Coronary artery (tissue), 2 donors: ENCODE data around the gene TMEM135.
"Not testable (repeated sequence)": the region's sequence is repeated elsewhere in the genome, so short reads cannot be mapped to it uniquely, and the experiment has no call there.

Source experiments
- DNase-seq: peaks from one replicate; pipeline ENCODE4 v3.0.0-alpha.2; 2017; ENCODE audit warnings: low spot score
- H3K27ac ChIP-seq, 2 donors: fragments of 200-600 bp; sonication (generic); one replicate each; pipeline ENCODE4 v1.5.1; 2016 to 2019
- H3K4me3 ChIP-seq: fragments of 200-600 bp; sonication (generic); 2 replicates; pipeline ENCODE4 v1.5.1; 2016; ENCODE audit warnings: mild to moderate bottlenecking, moderate library complexity
- TF ChIP-seq, protein P1 (sequence below): fragments of 200-600 bp; sonication (generic); IDR thresholded peaks from one replicate; pipeline ENCODE4 v1.5.1; 2019; ENCODE audit warnings: antibody characterized with exemption

TMEM135 gene

DNA sequence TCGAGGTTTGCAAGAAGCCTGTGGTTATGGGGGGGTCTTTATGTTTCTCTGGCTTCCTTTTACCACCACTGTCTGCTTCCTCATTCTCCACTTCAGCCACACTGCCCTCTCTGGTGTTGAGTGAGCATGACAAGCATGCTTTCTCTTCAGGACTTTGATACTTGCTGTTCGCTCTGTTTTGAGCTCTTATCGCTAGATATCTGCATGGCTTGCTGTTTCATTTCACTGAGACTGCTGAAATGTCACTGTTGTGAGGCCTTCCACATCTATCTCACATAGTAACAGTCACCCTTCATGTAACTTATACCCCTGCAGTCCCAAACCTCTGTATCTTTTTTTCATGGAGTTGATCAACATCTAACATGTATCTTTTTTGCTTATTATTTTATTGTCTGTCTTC lies 59.8 kb downstream of the TMEM135 start:
- Histone ChIP-seq H3K4me3 (no peak overlapping the region), H3K27ac (no peak overlapping the region)
- no peak for DNase-seq
- TF ChIP-seq, protein P1, sequence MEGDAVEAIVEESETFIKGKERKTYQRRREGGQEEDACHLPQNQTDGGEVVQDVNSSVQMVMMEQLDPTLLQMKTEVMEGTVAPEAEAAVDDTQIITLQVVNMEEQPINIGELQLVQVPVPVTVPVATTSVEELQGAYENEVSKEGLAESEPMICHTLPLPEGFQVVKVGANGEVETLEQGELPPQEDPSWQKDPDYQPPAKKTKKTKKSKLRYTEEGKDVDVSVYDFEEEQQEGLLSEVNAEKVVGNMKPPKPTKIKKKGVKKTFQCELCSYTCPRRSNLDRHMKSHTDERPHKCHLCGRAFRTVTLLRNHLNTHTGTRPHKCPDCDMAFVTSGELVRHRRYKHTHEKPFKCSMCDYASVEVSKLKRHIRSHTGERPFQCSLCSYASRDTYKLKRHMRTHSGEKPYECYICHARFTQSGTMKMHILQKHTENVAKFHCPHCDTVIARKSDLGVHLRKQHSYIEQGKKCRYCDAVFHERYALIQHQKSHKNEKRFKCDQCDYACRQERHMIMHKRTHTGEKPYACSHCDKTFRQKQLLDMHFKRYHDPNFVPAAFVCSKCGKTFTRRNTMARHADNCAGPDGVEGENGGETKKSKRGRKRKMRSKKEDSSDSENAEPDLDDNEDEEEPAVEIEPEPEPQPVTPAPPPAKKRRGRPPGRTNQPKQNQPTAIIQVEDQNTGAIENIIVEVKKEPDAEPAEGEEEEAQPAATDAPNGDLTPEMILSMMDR: peak; percentile 16

DNA sequence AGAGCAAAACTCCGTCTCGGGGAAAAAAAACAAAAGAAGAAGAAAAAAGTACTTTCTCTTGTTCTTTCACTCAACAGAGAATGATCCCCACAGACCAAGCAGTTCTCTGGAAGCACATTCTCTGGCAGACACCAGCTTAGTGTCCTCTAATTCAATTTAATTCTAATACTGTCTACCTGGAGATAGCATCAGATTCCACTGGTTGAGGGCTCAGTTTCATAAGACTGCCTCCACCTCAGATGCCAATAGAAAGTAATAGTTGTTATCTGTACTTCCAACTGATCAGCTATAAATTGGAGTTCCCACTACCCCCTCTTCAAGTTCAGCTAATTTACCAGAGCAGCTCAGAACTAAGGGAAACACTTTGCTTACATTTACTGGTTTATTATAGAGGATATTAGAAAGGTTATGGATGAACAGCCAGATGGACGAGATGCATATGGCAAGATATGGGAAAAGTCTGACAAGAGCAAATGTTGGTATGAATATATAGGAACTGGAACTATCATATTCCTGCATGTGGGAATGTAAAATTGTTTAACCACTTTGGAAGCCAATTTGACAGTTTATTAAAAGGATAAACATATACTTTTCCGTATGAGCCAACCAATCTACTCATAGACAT lies 64.3 kb downstream of the TMEM135 start:
- DNase-seq: no peak
- Histone ChIP-seq H3K4me3 (no peak overlapping the region), H3K27ac (no peak overlapping the region)
- TF ChIP-seq, protein P1: no peak

DNA sequence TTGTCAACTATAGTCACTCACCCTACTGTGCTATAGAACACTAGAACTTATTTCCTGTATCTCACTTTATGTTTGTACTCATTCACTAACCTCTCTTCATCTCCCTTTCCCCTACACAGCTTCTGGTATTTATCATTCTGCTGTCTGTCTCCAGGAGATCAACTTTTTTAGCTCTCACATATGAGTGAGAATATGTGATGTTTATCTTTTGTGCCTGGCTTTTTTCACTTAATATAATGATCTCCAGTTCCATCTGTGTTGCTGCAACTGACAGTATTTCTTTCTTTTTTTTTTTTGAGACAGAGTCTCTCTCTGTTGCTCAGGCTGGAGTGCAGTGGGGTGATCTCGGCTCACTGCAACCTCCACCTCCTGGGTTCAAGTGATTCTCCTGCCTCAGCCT lies 68.1 kb downstream of the TMEM135 start:
- H3K4me3 ChIP-seq, DNase-seq, H3K27ac ChIP-seq: not testable (repeated sequence)

DNA sequence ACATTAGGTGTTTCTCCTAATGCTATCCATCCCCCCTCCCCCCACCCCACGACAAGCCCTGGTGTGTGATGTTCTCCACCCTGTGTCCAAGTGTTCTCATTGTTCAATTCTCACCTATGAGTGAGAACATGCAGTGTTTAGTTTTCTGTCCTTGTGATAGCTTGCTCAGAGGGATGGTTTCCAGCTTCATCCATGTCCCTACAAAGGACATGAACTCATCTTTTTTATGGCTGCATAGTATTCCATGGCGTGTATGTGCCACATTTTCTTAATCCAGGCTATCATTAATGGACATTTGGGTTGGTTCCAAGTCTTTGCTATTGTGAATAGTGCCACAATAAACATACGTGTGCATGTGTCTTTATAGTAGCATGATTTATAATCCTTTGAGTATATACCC lies 69.6 kb downstream of the TMEM135 start:
- H3K4me3 ChIP-seq, DNase-seq, H3K27ac ChIP-seq: not testable (repeated sequence)

DNA sequence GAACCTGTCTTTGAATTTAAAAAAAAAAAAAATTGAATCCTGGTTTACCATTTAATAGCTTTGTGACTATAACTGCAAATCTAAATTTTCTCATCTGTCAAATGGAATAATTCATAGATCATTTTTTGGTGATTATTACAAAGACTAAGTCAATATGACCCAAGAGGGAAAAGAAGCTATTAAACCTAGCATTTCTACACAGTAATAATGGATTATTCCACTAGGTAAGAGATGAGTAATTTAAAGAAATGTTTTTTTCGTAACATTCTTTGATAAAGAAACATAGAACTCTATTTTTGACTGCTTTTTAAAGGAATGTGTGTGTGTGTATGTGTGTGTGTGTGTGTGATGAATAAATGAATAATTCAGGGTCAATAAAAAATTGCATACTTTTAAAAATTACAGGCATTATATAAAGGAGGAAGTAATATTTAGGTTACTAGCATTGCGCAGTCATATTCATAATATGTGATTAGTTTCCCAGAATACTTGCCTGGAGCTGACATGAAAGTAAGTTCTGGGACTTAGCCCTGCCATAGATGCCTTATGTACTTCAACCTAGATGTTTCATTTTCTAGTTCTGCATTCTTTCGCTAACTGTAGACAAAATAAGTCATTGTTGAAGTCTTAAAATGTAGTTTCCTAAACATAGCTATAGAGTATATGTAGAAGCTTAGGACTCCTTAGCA lies 72.9 kb downstream of the TMEM135 start:
- no peak overlapping the region for H3K4me3 ChIP-seq
- TF ChIP-seq, protein P1: no peak

DNA sequence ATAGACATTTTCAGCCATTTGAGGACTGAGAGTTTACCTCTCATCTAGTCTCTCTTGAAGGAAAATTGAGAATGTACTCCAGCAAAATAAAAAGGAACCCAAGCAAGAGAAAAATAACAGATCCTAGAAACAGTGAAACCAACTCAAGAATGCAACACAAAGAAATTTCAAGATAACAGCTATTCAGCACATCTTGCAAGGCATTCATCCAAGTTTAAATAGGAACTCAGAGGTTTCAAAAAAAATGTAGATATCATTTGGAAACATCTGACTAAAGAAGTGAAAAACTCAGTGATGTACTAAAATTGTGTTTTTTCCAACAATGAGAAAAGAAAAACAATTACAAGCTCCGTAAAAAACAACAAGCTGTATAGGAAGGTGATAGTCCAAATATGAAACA lies 76.4 kb downstream of the TMEM135 start:
- H3K4me3 ChIP-seq: no peak overlapping the region
- no peak for DNase-seq
- TF ChIP-seq, protein P1: no peak
- H3K27ac ChIP-seq: no peak overlapping the region

More for the DNA sequence above, 72.9 kb downstream of the TMEM135 start:
- no peak for DNase-seq
- H3K27ac ChIP-seq: no peak overlapping the region

DNA sequence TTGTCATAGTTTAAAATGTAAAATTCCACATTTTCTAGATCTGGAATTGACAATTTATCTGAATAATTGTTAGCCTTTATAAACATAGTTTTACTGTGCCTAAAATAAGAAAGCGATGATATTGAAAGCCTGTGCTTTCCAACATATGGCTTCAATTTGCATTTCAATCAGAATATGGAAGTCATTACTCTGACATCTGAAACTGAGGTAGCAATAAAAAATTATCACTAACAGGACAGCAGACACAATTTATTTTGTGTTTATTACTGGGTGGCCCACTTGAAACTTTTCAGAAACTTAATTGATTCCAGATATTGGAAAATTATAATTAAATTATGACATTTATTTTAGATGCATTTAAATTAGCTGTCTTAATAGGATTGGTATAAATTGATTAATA lies 78.5 kb downstream of the TMEM135 start:
- no peak for DNase-seq
- Histone ChIP-seq H3K27ac (no peak overlapping the region), H3K4me3 (no peak overlapping the region)
- TF ChIP-seq, protein P1: no peak

DNA sequence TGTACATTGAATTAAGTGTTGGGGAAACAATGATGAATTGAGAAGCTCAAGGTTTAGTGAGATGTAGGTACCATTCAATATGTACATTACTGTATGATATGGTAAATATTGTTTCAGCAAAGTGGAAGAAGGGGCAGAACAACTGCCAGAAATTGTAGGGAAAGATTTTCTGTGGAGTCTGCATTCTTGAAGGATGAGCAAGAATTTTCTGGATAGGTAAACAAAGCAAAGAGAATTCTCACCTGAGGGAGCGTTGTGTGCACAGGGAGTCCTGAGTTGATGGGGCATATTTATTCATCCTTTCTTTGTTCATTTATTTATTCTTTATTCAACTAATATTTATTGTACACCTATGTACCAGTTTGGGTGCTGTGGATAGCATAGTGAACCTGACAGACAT lies 83.2 kb downstream of the TMEM135 start:
- Histone ChIP-seq H3K4me3 (no peak overlapping the region), H3K27ac (no peak overlapping the region)
- DNase-seq: no peak
- TF ChIP-seq, protein P1: no peak
